ENCODE data around the gene USP36.
"Not testable (repeated sequence)": the region's sequence is repeated elsewhere in the genome, so short reads cannot be mapped to it uniquely, and the experiment has no call there.

Gene USP36

GRCh38 chr17:78873519-78874340 lies 33.1 kb upstream of the USP36 start:
- no peak for DNase-seq (ENCODE audit: extremely low read depth in 1 of 2, low read depth in 1 of 2)

- DNase-seq (ENCODE audit: extremely low read depth in 1 of 2, low read depth in 1 of 2) = no peak
These were observed 31.9 kb upstream of the USP36 start for GRCh38 chr17:78872486-78872885.

- no peak for DNase-seq (ENCODE audit: extremely low read depth in 1 of 2, low read depth in 1 of 2)
These were observed 30.0 kb upstream of the USP36 start for GRCh38 chr17:78870621-78871020.

GRCh38 chr17:78868391-78868790 lies 27.8 kb upstream of the USP36 start:
- DNase-seq (ENCODE audit: extremely low read depth in 1 of 2, low read depth in 1 of 2) = no peak

- not testable (repeated sequence) for DNase-seq (ENCODE audit: extremely low read depth in 1 of 2, low read depth in 1 of 2)
These were observed 26.4 kb upstream of the USP36 start for GRCh38 chr17:78867046-78867445.

- peak; percentile 32 to 34 for DNase-seq (ENCODE audit: extremely low read depth in 1 of 2, low read depth in 1 of 2)
These were observed 25.2 kb upstream of the USP36 start for GRCh38 chr17:78865682-78866390.

GRCh38 chr17:78864117-78864516 lies 23.5 kb upstream of the USP36 start:
- DNase-seq (ENCODE audit: extremely low read depth in 1 of 2, low read depth in 1 of 2) = no peak

- DNase-seq (ENCODE audit: extremely low read depth in 1 of 2, low read depth in 1 of 2) = no peak
These were observed 21.7 kb upstream of the USP36 start for GRCh38 chr17:78862073-78863023.

- no peak for DNase-seq (ENCODE audit: extremely low read depth in 1 of 2, low read depth in 1 of 2)
These were observed 20.6 kb upstream of the USP36 start for GRCh38 chr17:78861229-78861628.

- no peak for DNase-seq (ENCODE audit: extremely low read depth in 1 of 2, low read depth in 1 of 2)
These were observed 18.4 kb upstream of the USP36 start for GRCh38 chr17:78859051-78859450.

- DNase-seq (ENCODE audit: extremely low read depth in 1 of 2, low read depth in 1 of 2) = no peak
These were observed 16.7 kb upstream of the USP36 start for GRCh38 chr17:78857266-78857665.

- no peak for DNase-seq (ENCODE audit: extremely low read depth in 1 of 2, low read depth in 1 of 2)
These were observed 15.0 kb upstream of the USP36 start for GRCh38 chr17:78855561-78856165.

GRCh38 chr17:78854508-78854907 lies 13.9 kb upstream of the USP36 start:
- DNase-seq (ENCODE audit: extremely low read depth in 1 of 2, low read depth in 1 of 2) = no peak

- DNase-seq (ENCODE audit: extremely low read depth in 1 of 2, low read depth in 1 of 2) = no peak
These were observed 13.3 kb upstream of the USP36 start for GRCh38 chr17:78853926-78854394.

- no peak for DNase-seq (ENCODE audit: extremely low read depth in 1 of 2, low read depth in 1 of 2)
These were observed 12.1 kb upstream of the USP36 start for GRCh38 chr17:78852709-78853121.

- DNase-seq (ENCODE audit: extremely low read depth in 1 of 2, low read depth in 1 of 2) = no peak
These were observed 8.4 kb upstream of the USP36 start for GRCh38 chr17:78849026-78849425.

GRCh38 chr17:78847052-78847451 lies 6.4 kb upstream of the USP36 start:
- DNase-seq (ENCODE audit: extremely low read depth in 1 of 2, low read depth in 1 of 2) = no peak

- no peak for DNase-seq (ENCODE audit: extremely low read depth in 1 of 2, low read depth in 1 of 2)
These were observed 3.8 kb upstream of the USP36 start for GRCh38 chr17:78844301-78845005.

GRCh38 chr17:78842881-78843565 lies 2.4 kb upstream of the USP36 start:
- no peak for DNase-seq (ENCODE audit: extremely low read depth in 1 of 2, low read depth in 1 of 2)

GRCh38 chr17:78840530-78840779 lies 159 bp downstream of the USP36 start:
- DNase-seq (ENCODE audit: extremely low read depth in 1 of 2, low read depth in 1 of 2) = no peak
